ENCODE measurements around the gene CFAP97D1. TPM values are rescaled to one million over a fixed set of nuclear protein-coding genes. Genes with fewer than 3 reads are reported as not detected.

Gene CFAP97D1
- polyA plus RNA-seq, 1 donor (not counting 4 experiments of a cell fraction or from before 2014, with no cell fraction given): not detected

GRCh38 chr17:43829738-43830137, 49.5 kb downstream of the CFAP97D1 start:
- no peak overlapping the region for H3K4me3 ChIP-seq (ENCODE audit: control insufficient read depth in 2 of 3, extremely low read depth in 1 of 3, insufficient read depth in 2 of 3, low read depth in 1 of 3, low read length in 3 of 3)
- H2AFZ ChIP-seq (ENCODE audit: control insufficient read depth, low read length): no peak overlapping the region
- dilution Hi-C loops (cut with MboI; ENCODE audit: extremely low pct_ligation_motif_present, low sequenced_read_pairs): no loop called here
- TF ChIP-seq CTCF (optimal IDR thresholded peaks at IDR 0.05 in 1 of 3, IDR thresholded peaks at IDR 0.05 in 1 of 3, conservative IDR thresholded peaks at IDR 0.05 in 1 of 3; ENCODE audit: extremely low read depth in 1 of 3, insufficient read depth in 2 of 3, low read length in 3 of 3) (no peak), EZH2 (IDR thresholded peaks at IDR 0.05; ENCODE audit: low read length) (no peak)
- H3K9ac ChIP-seq (ENCODE audit: control insufficient read depth, extremely low read depth, insufficient read depth, low read length): no peak overlapping the region
- no peak for FAIRE-seq
- no peaks in the 10 kb centered on the region for H4K20me1 ChIP-seq (ENCODE audit: control insufficient read depth, extremely low read depth, insufficient read depth, low read length)
- H3K79me2 ChIP-seq (ENCODE audit: control insufficient read depth, insufficient read depth, low read length): no peaks in the 10 kb centered on the region
- no peaks in the 10 kb centered on the region for H3K9me3 ChIP-seq (ENCODE audit: control insufficient read depth, low read depth, low read length)
- no peak overlapping the region for H3K4me2 ChIP-seq (ENCODE audit: control insufficient read depth, extremely low read depth, insufficient read depth, low read depth, low read length)
- H3K36me3 ChIP-seq (ENCODE audit: control insufficient read depth in 2 of 2, extremely low read depth in 1 of 2, insufficient read depth in 2 of 2, low read length in 2 of 2): peaks cover 15 to 20% of the 10 kb centered on the region in 2 experiments
- H3K9me1 ChIP-seq (ENCODE audit: control insufficient read depth, extremely low read depth, insufficient read depth, low read length): no peaks in the 10 kb centered on the region
- no peak overlapping the region for H3K27ac ChIP-seq (ENCODE audit: control insufficient read depth, insufficient read depth, low read length)
- peaks cover 11% of the 10 kb centered on the region for H3K4me1 ChIP-seq (ENCODE audit: control insufficient read depth, extremely low read depth, insufficient read depth, low read length)
- peaks cover 4% of the 10 kb centered on the region for H3K27me3 ChIP-seq (ENCODE audit: control insufficient read depth, extremely low read depth, insufficient read depth, low read length)
- no peak for DNase-seq (ENCODE audit: low read depth, low spot score)

GRCh38 chr17:43830510-43831140, 50.4 kb downstream of the CFAP97D1 start:
- no peak for TF ChIP-seq EZH2 (IDR thresholded peaks at IDR 0.05; ENCODE audit: low read length)
- dilution Hi-C loops (cut with MboI; ENCODE audit: extremely low pct_ligation_motif_present, low sequenced_read_pairs): no loop called here
- Histone ChIP-seq H3K4me3 (ENCODE audit: control insufficient read depth in 2 of 3, extremely low read depth in 1 of 3, insufficient read depth in 2 of 3, low read depth in 1 of 3, low read length in 3 of 3) (no peak overlapping the region), H3K9me1 (ENCODE audit: control insufficient read depth, extremely low read depth, insufficient read depth, low read length) (no peaks in the 10 kb centered on the region), H3K27ac (ENCODE audit: control insufficient read depth, insufficient read depth, low read length) (no peak overlapping the region), H3K27me3 (ENCODE audit: control insufficient read depth, extremely low read depth, insufficient read depth, low read length) (peaks cover 4% of the 10 kb centered on the region), H3K9ac (ENCODE audit: control insufficient read depth, extremely low read depth, insufficient read depth, low read length) (no peak overlapping the region), H4K20me1 (ENCODE audit: control insufficient read depth, extremely low read depth, insufficient read depth, low read length) (no peaks in the 10 kb centered on the region), H3K9me3 (ENCODE audit: control insufficient read depth, low read depth, low read length) (no peaks in the 10 kb centered on the region), H2AFZ (ENCODE audit: control insufficient read depth, low read length) (no peak overlapping the region), H3K4me2 (ENCODE audit: control insufficient read depth, extremely low read depth, insufficient read depth, low read depth, low read length) (no peak overlapping the region), H3K79me2 (ENCODE audit: control insufficient read depth, insufficient read depth, low read length) (no peaks in the 10 kb centered on the region), H3K4me1 (ENCODE audit: control insufficient read depth, extremely low read depth, insufficient read depth, low read length) (peaks cover 11% of the 10 kb centered on the region), H3K36me3 (ENCODE audit: control insufficient read depth in 2 of 2, extremely low read depth in 1 of 2, insufficient read depth in 2 of 2, low read length in 2 of 2) (peaks cover 12 to 18% of the 10 kb centered on the region in 2 experiments)
- DNase-seq (ENCODE audit: low read depth, low spot score): no peak
- no peak for FAIRE-seq

GRCh38 chr17:43831633-43832032, 51.4 kb downstream of the CFAP97D1 start:
- DNase-seq (ENCODE audit: low read depth, low spot score): no peak
- Histone ChIP-seq H3K4me1 (ENCODE audit: control insufficient read depth, extremely low read depth, insufficient read depth, low read length) (peaks cover 11% of the 10 kb centered on the region), H2AFZ (ENCODE audit: control insufficient read depth, low read length) (no peak overlapping the region), H3K36me3 (ENCODE audit: control insufficient read depth in 2 of 2, extremely low read depth in 1 of 2, insufficient read depth in 2 of 2, low read length in 2 of 2) (peaks cover 12 to 18% of the 10 kb centered on the region in 2 experiments), H3K79me2 (ENCODE audit: control insufficient read depth, insufficient read depth, low read length) (no peaks in the 10 kb centered on the region), H3K9me3 (ENCODE audit: control insufficient read depth, low read depth, low read length) (no peaks in the 10 kb centered on the region), H3K9me1 (ENCODE audit: control insufficient read depth, extremely low read depth, insufficient read depth, low read length) (no peaks in the 10 kb centered on the region), H3K27ac (ENCODE audit: control insufficient read depth, insufficient read depth, low read length) (no peak overlapping the region), H3K4me3 (ENCODE audit: control insufficient read depth in 2 of 3, extremely low read depth in 1 of 3, insufficient read depth in 2 of 3, low read depth in 1 of 3, low read length in 3 of 3) (no peak overlapping the region), H3K9ac (ENCODE audit: control insufficient read depth, extremely low read depth, insufficient read depth, low read length) (no peak overlapping the region), H3K27me3 (ENCODE audit: control insufficient read depth, extremely low read depth, insufficient read depth, low read length) (peaks cover 4% of the 10 kb centered on the region), H3K4me2 (ENCODE audit: control insufficient read depth, extremely low read depth, insufficient read depth, low read depth, low read length) (peak overlapping the region; percentile 78), H4K20me1 (ENCODE audit: control insufficient read depth, extremely low read depth, insufficient read depth, low read length) (no peaks in the 10 kb centered on the region)
- TF ChIP-seq EZH2 (IDR thresholded peaks at IDR 0.05; ENCODE audit: low read length) (no peak), CTCF (optimal IDR thresholded peaks at IDR 0.05 in 1 of 3, IDR thresholded peaks at IDR 0.05 in 1 of 3, conservative IDR thresholded peaks at IDR 0.05 in 1 of 3; ENCODE audit: extremely low read depth in 1 of 3, insufficient read depth in 2 of 3, low read length in 3 of 3) (no peak)
- no peak for FAIRE-seq
- dilution Hi-C loops (cut with MboI; ENCODE audit: extremely low pct_ligation_motif_present, low sequenced_read_pairs): no loop called here

Data from keratinocyte (primary cell).